ACC112 (cell line): ENCODE data around the gene SALL4.

Source experiments
- H2AFZ ChIP-seq: fragments of 200-600 bp; sonication (generic); one replicate; pipeline ENCODE4 v1.6.0; 2017; ENCODE audit warnings: antibody characterized with exemption, low read length; ENCODE audit not compliant: unreplicated experiment
- H3K27ac ChIP-seq: fragments of 200-600 bp; sonication (generic); 2 replicates; pipeline ENCODE4 v1.5.1; 2014; ENCODE audit warnings: low read depth, mild to moderate bottlenecking, antibody characterized with exemption, low read length, moderate library complexity
- H3K27me3 ChIP-seq: fragments of 200-600 bp; sonication (generic); 2 replicates; pipeline ENCODE4 v1.6.1; 2014; ENCODE audit warnings: mild to moderate bottlenecking, antibody characterized with exemption, low read length, moderate library complexity, mixed read lengths; ENCODE audit not compliant: insufficient read depth
- H3K36me3 ChIP-seq: fragments of 200-600 bp; sonication (generic); 2 replicates; pipeline ENCODE4 v1.6.1; 2016; ENCODE audit warnings: mild to moderate bottlenecking, antibody characterized with exemption, low read length, moderate library complexity, mixed read lengths; ENCODE audit not compliant: insufficient read depth
- H3K4me1 ChIP-seq: fragments of 200-600 bp; sonication (generic); one replicate; pipeline ENCODE4 v1.6.1; 2016; ENCODE audit warnings: low read length, mixed read lengths; ENCODE audit not compliant: insufficient read depth, unreplicated experiment, control insufficient read depth
- H3K4me3 ChIP-seq: fragments of 200-600 bp; sonication (generic); 2 replicates; pipeline ENCODE4 v1.5.1; 2014; ENCODE audit warnings: mild to moderate bottlenecking, low read depth, low read length
- H3K79me2 ChIP-seq: fragments of 200-600 bp; sonication (generic); one replicate; pipeline ENCODE4 v1.6.0; 2016; ENCODE audit warnings: low read length; ENCODE audit not compliant: control insufficient read depth, unreplicated experiment, insufficient read depth

Gene SALL4

DNA sequence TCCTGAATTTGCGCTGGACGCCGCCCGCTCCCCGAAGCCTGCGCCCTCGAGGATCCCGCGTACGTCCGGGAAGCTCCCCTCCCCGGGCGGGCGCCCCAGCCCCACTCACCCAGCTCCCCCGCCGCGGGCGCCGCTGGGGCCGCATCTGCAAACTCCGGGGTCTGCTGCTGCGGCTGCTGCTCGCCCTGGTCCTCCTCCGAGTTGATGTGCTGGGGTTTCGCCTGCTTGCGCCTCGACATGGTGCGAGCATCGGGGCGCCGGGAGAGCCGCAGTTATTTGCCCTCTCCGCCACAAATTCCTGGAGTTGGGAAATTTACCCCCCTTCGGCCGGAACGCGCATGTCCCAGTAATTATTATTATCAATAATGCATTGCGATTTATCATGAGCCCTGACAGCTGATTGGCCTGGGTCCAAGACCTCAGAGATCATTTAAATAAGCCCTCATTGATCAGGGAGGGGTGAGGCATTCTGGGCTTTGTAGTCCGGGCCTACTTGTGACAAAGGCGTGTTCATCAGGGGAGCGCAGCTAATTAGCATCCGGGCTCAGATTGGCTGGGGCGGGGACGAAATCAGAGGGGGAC is at the start of gene SALL4:
SALL4 (minus strand) TSS at position 352 of the 582 bp plus-strand sequence; CDS start at position 239, 113 bp downstream.
- no peak within 1 kb of the TSS for H3K27ac ChIP-seq
- no peaks in the 10 kb centered on the region for H3K79me2 ChIP-seq
- peak within 1 kb of the TSS; percentile 74 for H3K4me3 ChIP-seq
- H2AFZ ChIP-seq, result peak within 1 kb of the TSS; percentile 88
- no peaks in the 10 kb centered on the region for H3K36me3 ChIP-seq
- peaks cover 46% of the 10 kb centered on the region for H3K27me3 ChIP-seq
- H3K4me1 ChIP-seq, result no peaks in the 10 kb centered on the region

DNA sequence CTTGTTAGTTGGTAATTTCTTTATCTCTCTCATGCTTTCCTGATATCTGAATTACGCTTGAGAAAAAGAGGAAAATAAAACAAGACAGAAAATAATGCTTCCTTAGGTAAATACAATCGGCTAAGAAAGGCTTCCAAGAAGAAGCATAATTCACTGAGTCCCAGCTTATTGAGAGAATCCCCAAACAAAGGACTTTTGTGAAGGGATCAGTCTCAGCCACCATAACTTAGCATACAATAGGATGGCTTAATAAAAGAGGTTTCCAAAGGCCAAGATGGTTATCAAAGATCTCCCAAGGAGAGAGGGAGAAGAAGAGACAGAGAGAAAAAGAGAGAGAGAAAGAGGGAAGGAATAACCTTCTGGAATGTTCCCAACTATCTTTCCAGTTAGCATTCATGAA is 46.0 kb upstream of the SALL4 start:
- Histone ChIP-seq H3K27ac (no peak overlapping the region), H2AFZ (no peak overlapping the region), H3K79me2 (no peaks in the 10 kb centered on the region), H3K27me3 (no peaks in the 10 kb centered on the region), H3K4me3 (no peak overlapping the region), H3K4me1 (no peaks in the 10 kb centered on the region), H3K36me3 (no peaks in the 10 kb centered on the region)

GRCh38 chr20:51840865-51841264 is 38.5 kb upstream of the SALL4 start:
- Histone ChIP-seq H3K27ac (no peak overlapping the region), H3K4me1 (no peaks in the 10 kb centered on the region), H2AFZ (no peak overlapping the region), H3K36me3 (no peaks in the 10 kb centered on the region), H3K27me3 (peaks cover 5% of the 10 kb centered on the region; the same call in 1 of the 2 replicates), H3K4me3 (no peak overlapping the region), H3K79me2 (no peaks in the 10 kb centered on the region)

DNA sequence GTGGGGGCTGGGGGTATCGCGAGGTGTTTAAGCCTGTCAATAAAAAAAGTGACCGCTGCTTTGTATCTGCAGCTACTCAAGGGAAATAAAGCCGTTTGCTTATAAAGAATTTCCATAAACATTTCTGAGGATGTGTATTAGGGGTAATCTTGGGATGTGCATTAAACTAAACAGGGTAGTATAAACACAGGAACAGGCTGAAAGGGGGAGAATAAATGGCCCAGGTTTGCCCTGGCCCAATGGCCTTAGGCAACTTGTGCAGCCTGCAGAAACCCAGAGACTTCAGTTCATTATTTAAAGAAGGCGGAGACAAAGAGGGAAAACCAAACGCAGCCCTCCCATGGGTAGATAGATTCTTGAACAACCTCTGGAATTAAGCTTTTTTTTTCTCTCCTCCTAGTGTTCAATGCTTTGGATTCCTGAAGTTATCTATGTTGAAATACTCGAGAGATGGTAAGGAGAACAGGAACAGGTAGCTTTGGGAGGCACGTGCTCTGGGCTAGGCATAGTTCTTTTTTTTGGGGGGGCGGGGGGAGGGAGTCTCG is 35.6 kb upstream of the SALL4 start:
- H3K4me1 ChIP-seq, result no peaks in the 10 kb centered on the region
- H2AFZ ChIP-seq, result no peak overlapping the region
- no peaks in the 10 kb centered on the region for H3K79me2 ChIP-seq
- H3K4me3 ChIP-seq, result no peak overlapping the region
- peaks cover 5% of the 10 kb centered on the region; the same call in 1 of the 2 replicates for H3K27me3 ChIP-seq
- no peaks in the 10 kb centered on the region for H3K36me3 ChIP-seq
- no peak overlapping the region for H3K27ac ChIP-seq

- H3K79me2 ChIP-seq, result no peaks in the 10 kb centered on the region
- H3K27ac ChIP-seq, result no peak overlapping the region
- no peaks in the 10 kb centered on the region for H3K4me1 ChIP-seq
- no peaks in the 10 kb centered on the region for H3K36me3 ChIP-seq
- no peak overlapping the region for H3K4me3 ChIP-seq
- no peak overlapping the region for H2AFZ ChIP-seq
- peaks cover 4% of the 10 kb centered on the region; the same call in 1 of the 2 replicates for H3K27me3 ChIP-seq
Measured at GRCh38 chr20:51837436-51837835, 35.1 kb upstream of the SALL4 start.

GRCh38 chr20:51833326-51833725 is 31.0 kb upstream of the SALL4 start:
- Histone ChIP-seq H3K36me3 (no peaks in the 10 kb centered on the region), H3K27ac (no peak overlapping the region), H3K79me2 (no peaks in the 10 kb centered on the region), H3K4me1 (no peaks in the 10 kb centered on the region), H3K4me3 (no peak overlapping the region), H3K27me3 (no peaks in the 10 kb centered on the region), H2AFZ (no peak overlapping the region)

DNA sequence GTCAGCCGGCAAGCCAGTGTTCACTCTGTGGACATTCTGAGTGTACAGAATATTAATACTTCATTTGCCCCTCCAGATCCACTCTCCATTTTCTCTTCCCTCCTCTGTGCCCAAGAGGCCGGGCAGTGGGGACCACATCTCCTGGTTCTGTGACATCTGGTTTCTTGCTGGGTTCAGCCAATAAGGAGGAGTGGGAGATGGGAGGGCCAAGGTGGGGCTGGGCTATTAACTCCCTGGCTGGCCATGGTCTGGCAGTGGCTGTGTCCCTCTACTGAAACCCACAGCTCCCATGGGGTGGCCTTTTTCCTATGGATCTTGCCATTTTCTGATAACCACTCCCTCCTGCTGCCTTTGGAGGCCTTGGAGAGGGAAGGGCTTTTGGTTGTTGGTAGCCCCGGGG is 30.0 kb upstream of the SALL4 start:
- no peak overlapping the region for H2AFZ ChIP-seq
- no peaks in the 10 kb centered on the region for H3K4me1 ChIP-seq
- H3K4me3 ChIP-seq, result no peak overlapping the region
- H3K79me2 ChIP-seq, result no peaks in the 10 kb centered on the region
- no peaks in the 10 kb centered on the region for H3K27me3 ChIP-seq
- no peaks in the 10 kb centered on the region for H3K36me3 ChIP-seq
- no peak overlapping the region for H3K27ac ChIP-seq

- Histone ChIP-seq H3K4me3 (no peak overlapping the region), H3K27me3 (no peaks in the 10 kb centered on the region), H3K27ac (no peak overlapping the region), H3K36me3 (no peaks in the 10 kb centered on the region), H2AFZ (no peak overlapping the region), H3K4me1 (no peaks in the 10 kb centered on the region), H3K79me2 (no peaks in the 10 kb centered on the region)
Measured at GRCh38 chr20:51831866-51832265, 29.5 kb upstream of the SALL4 start.

DNA sequence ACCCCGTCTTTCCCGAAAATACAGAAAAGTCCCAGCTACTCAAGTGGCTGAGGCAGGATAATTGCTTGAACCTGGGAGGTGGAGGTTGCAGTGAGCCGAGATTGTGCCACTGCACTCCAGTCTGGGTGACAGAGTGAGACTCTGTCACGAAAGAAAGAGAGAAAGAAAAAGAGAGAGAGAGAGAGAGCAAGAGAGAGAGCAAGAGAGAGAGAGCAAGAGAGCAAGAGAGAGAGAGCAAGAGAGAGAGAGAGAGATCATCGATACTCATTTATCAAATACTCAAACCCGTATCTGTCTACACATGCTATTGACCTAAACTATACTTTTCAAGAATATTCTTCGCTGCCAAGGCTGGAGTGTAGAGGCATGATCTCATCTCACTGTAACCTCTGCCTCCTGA is 28.2 kb upstream of the SALL4 start:
- no peaks in the 10 kb centered on the region for H3K79me2 ChIP-seq
- H3K4me1 ChIP-seq, result no peaks in the 10 kb centered on the region
- H3K4me3 ChIP-seq, result no peak overlapping the region
- H3K27me3 ChIP-seq, result no peaks in the 10 kb centered on the region
- no peak overlapping the region for H2AFZ ChIP-seq
- no peak overlapping the region for H3K27ac ChIP-seq
- no peaks in the 10 kb centered on the region for H3K36me3 ChIP-seq

DNA sequence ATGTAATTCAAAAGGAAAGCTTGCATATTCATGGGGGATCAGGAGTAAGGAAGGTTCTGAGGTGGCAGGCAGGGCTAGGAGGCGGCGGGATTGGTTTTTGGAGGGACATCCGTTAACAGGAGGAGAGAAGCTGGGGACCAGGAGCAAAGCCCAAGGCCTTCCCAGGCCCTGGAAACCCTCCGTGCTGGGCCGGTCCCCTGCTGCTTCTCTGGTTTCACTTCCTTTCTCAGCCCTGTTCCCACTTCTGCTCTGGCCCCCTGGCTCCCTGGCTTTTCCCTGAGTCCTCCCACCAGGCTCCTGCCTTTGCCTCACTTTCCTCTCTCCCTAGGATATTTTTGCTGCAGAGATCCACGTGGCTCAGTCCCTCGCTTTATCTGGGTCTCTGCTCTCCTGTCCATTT is 26.4 kb upstream of the SALL4 start:
- Histone ChIP-seq H3K4me1 (no peaks in the 10 kb centered on the region), H3K79me2 (no peaks in the 10 kb centered on the region), H3K27ac (no peak overlapping the region), H2AFZ (no peak overlapping the region), H3K4me3 (no peak overlapping the region), H3K27me3 (no peaks in the 10 kb centered on the region), H3K36me3 (no peaks in the 10 kb centered on the region)

DNA sequence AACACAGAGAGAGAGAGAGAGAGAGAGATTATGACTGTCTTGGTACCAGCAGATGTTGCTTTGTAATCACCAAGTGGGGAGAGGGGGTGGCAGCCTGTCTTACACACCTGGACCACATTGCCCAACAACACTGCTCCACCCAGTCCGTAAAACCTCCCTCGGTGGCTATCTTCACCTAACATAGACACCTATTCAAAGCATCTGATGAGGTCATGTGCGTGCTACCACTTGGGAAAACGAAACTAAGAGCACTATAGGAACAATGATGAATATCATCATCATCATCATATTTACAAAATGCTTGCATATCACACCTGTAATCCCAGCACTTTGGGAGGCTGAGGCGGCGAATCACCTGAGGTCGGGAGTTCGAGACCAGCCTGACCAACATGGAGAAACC is 24.1 kb upstream of the SALL4 start:
- Histone ChIP-seq H3K4me1 (no peaks in the 10 kb centered on the region), H3K36me3 (no peaks in the 10 kb centered on the region), H2AFZ (no peak overlapping the region), H3K79me2 (no peaks in the 10 kb centered on the region), H3K4me3 (no peak overlapping the region), H3K27me3 (no peaks in the 10 kb centered on the region), H3K27ac (no peak overlapping the region)
